ENCODE data around the gene MSI2. TPM values are rescaled to one million over a fixed set of nuclear protein-coding genes. Genes with fewer than 3 reads are reported as not detected.

The MSI2 gene
- total and polyA plus RNA-seq, 2 experiments from 2014 or later = 18.9 to 41.8 TPM

DNA sequence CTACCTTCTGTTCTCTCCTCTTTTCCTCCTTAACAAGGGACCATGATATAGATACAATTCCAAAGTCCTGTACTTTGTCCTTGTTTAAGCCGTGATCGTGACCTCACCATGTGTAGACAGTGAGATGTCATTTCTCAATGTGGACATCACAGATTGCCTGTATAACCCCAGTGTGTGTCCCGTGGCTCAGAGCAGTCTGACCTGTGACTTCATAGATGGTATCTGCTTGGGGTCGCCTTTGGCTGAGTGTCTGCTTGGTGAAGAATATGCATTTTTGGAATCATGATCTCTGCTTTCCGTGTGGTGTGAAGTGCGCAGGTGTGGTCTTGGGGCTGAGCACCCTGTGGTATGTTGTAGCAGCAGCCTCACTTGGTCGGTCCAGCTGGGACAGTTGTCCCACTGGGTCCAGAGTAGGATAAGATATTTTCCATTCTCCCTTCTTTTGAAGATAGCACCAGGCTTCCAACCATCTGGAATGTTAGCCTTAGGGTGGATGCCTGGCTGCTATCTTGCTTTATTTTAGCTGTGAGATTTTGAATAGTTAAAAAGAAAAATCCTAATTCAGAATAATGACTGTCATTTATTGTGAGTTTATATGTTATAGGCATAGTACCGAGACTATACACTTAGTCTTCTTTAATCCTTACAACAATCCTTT, 13.4 kb downstream of the MSI2 start:
- Mint-ChIP-seq H3K9me3 (no peaks in the 10 kb centered on the region), H3K4me1 (peaks cover 27% of the 10 kb centered on the region), H3K4me3 (no peak overlapping the region), H3K36me3 (ENCODE audit: low read depth) (peaks cover 59% of the 10 kb centered on the region), H3K27me3 (ENCODE audit: insufficient read depth, low read depth, poor library complexity) (no peaks in the 10 kb centered on the region), H3K27ac (no peak overlapping the region)
- peaks cover 34% of the 10 kb centered on the region for H3K79me2 ChIP-seq (replicated peaks; ENCODE audit: insufficient read depth)
- no peak overlapping the region for H3K27ac ChIP-seq (ENCODE audit: low read depth)
- no peaks in the 10 kb centered on the region for H3K9me2 ChIP-seq (ENCODE audit: insufficient read depth)
- H3K4me1 ChIP-seq (ENCODE audit: insufficient read depth) = peaks cover 17% of the 10 kb centered on the region
- no peak overlapping the region for H3K4me2 ChIP-seq
- peaks cover 12% of the 10 kb centered on the region; the same call in 1 of the 2 replicates for H3K36me3 ChIP-seq (ENCODE audit: insufficient read depth)
- DNase-seq (ENCODE audit: low spot score) (no peak), ATAC-seq (no peak)
- H2AFZ ChIP-seq = no peak overlapping the region
- H3F3A ChIP-seq (replicated peaks; ENCODE audit: low read depth) = no peaks in the 10 kb centered on the region
- no peak overlapping the region for H3K4me3 ChIP-seq
- peaks cover 50% of the 10 kb centered on the region for H4K20me1 ChIP-seq (replicated peaks; ENCODE audit: insufficient read depth)
- no peaks in the 10 kb centered on the region for H3K27me3 ChIP-seq (ENCODE audit: insufficient read depth)
- TF ChIP-seq ZNF462 (CRISPR knock-in tag; IDR thresholded peaks at IDR 0.05) (no peak), NANOG (IDR thresholded peaks at IDR 0.05; ENCODE audit: borderline replicate concordance) (no peak)

- ATAC-seq (peak; percentile 75), DNase-seq (ENCODE audit: low spot score) (no peak)
- peaks cover 27% of the 10 kb centered on the region for H3K4me1 Mint-ChIP-seq
- peaks cover 48% of the 10 kb centered on the region for H3K36me3 Mint-ChIP-seq (ENCODE audit: low read depth)
- no peak overlapping the region for H3K4me3 Mint-ChIP-seq
- TF ChIP-seq JUNB (IDR thresholded peaks at IDR 0.05; ENCODE audit: unreplicated experiment) (no peak), ZNF462 (CRISPR knock-in tag; IDR thresholded peaks at IDR 0.05) (no peak)
- Histone ChIP-seq H3K27ac (ENCODE audit: low read depth) (no peak overlapping the region), H3K36me3 (ENCODE audit: insufficient read depth) (peaks cover 12% of the 10 kb centered on the region; the same call in 1 of the 2 replicates), H3F3A (replicated peaks; ENCODE audit: low read depth) (no peaks in the 10 kb centered on the region), H2AFZ (no peak overlapping the region), H3K4me1 (ENCODE audit: insufficient read depth) (peaks cover 17% of the 10 kb centered on the region), H4K20me1 (replicated peaks; ENCODE audit: insufficient read depth) (peaks cover 45% of the 10 kb centered on the region), H3K9me2 (ENCODE audit: insufficient read depth) (no peaks in the 10 kb centered on the region), H3K4me3 (no peak overlapping the region), H3K27me3 (ENCODE audit: insufficient read depth) (no peaks in the 10 kb centered on the region), H3K79me2 (replicated peaks; ENCODE audit: insufficient read depth) (peaks cover 23% of the 10 kb centered on the region), H3K4me2 (peak overlapping the region; percentile 26; the same call in 1 of the 2 replicates)
- H3K27ac Mint-ChIP-seq = no peak overlapping the region
- H3K27me3 Mint-ChIP-seq (ENCODE audit: insufficient read depth, low read depth, poor library complexity) = no peaks in the 10 kb centered on the region
- H3K9me3 Mint-ChIP-seq = no peaks in the 10 kb centered on the region
These were observed 14.5 kb downstream of the MSI2 start for GRCh38 chr17:57270801-57271245.

All from GM23338 (cell line).